SK-N-SH (cell line): ENCODE data around the gene SLC35F6.

Source experiments
- CTCF ChIP-seq: fragments of 200-600 bp; sonication (generic); IDR thresholded peaks from 2 replicates; pipeline ENCODE4 v1.6.1; 2017; ENCODE audit warnings: antibody characterized with exemption, mild to moderate bottlenecking, moderate library complexity
- FOXM1 ChIP-seq: IDR thresholded peaks from 2 replicates; pipeline ENCODE4 v1.4.0; 2012; ENCODE audit warnings: low read depth, mild to moderate bottlenecking
- POLR2AphosphoS5 ChIP-seq: IDR thresholded peaks from 2 replicates; pipeline ENCODE4 v1.6.1; 2012; ENCODE audit warnings: low read depth, low read length
- TAF1 ChIP-seq: IDR thresholded peaks from 2 replicates; pipeline ENCODE4 v1.6.1; 2012; ENCODE audit warnings: low read depth, mild to moderate bottlenecking, low read length, moderate library complexity, borderline replicate concordance

DNA sequence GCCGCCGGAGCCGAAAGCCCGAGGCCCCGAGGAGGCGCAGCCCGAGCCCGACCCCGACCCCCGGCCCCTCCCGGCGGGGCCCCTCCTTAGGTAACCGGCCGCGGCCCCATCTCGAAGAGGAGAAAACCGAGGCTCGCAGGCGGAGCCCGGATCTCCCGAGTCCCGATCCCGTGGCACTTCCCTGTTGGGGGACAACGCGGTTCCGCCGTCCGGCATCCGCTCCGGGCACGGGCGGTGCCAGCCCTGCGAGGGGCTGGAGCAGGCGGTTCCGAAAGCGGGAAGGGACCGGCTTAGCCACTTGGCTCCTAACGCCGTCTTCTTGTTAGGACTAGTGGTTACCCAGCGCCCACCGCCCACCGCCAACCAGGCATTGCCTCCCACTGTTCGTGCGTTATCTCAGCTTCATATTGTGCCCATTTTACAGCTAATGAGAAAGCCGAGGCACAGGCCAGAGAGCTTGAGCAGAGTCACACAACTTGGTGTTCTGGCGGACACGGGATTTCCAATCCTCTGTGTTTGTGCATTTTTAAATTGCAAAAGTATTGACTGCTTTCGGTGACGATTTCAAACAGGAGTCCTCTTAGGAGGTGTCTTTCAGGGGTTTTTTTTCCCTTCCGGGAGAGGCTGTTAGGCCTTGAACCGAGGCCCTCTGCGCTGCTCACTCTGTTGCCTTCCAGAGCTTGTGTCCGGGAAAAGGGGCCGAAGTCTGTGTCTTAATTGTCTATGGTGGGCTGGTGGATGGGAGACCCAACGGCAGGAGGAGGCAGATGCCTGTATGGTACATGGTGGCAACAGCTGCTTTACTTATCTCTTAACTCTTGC lies 22.3 kb downstream of the SLC35F6 start:
- no peak for TF ChIP-seq POLR2AphosphoS5
- TF ChIP-seq CTCF = no peak
- no peak for TF ChIP-seq FOXM1
- TF ChIP-seq TAF1 = no peak
